Measurements from ENCODE around the gene DRC3.

DRC3 gene

GRCh38 chr17:18033442-18034099 is 60.9 kb downstream of the DRC3 start:
- no peaks in the 10 kb centered on the region for H3K9me3 Mint-ChIP-seq
- peaks cover 23 to 25% of the 10 kb centered on the region in 2 donors for H3K4me1 Mint-ChIP-seq (ENCODE audit: low read depth in 2 of 2)
- no peaks in the 10 kb centered on the region for H3K27me3 Mint-ChIP-seq
- peak; percentile 50 to 54 (median 53) for DNase-seq
- no peak overlapping the region for H3K4me3 Mint-ChIP-seq
- no peaks in the 10 kb centered on the region for H3K36me3 Mint-ChIP-seq (ENCODE audit: insufficient read depth)
- H3K27ac Mint-ChIP-seq, result no peak overlapping the region
- ATAC-seq (replicated peaks), result peak; percentile 96

GRCh38 chr17:18035704-18036103 is 63.0 kb downstream of the DRC3 start:
- Mint-ChIP-seq H3K27me3 (no peaks in the 10 kb centered on the region), H3K27ac (no peak overlapping the region), H3K9me3 (no peaks in the 10 kb centered on the region), H3K36me3 (ENCODE audit: insufficient read depth) (peaks cover 7% of the 10 kb centered on the region), H3K4me3 (no peak overlapping the region), H3K4me1 (ENCODE audit: low read depth in 2 of 2) (peaks cover 32 to 33% of the 10 kb centered on the region in 2 donors)
- DNase-seq, result no peak
- ATAC-seq (replicated peaks), result no peak

- peaks cover 42 to 46% of the 10 kb centered on the region in 2 donors for H3K4me1 Mint-ChIP-seq (ENCODE audit: low read depth in 2 of 2)
- no peaks in the 10 kb centered on the region for H3K9me3 Mint-ChIP-seq
- H3K36me3 Mint-ChIP-seq (ENCODE audit: insufficient read depth), result peaks cover 7% of the 10 kb centered on the region
- no peaks in the 10 kb centered on the region for H3K27me3 Mint-ChIP-seq
- peak overlapping the region; percentile 75 to 90 for H3K4me3 Mint-ChIP-seq
- H3K27ac Mint-ChIP-seq, result peak overlapping the region in 1 of 2 donors; percentile 15
- ATAC-seq (replicated peaks) (no peak), DNase-seq (no peak)
Measured at GRCh38 chr17:18037486-18037885, 64.8 kb downstream of the DRC3 start.

DNA sequence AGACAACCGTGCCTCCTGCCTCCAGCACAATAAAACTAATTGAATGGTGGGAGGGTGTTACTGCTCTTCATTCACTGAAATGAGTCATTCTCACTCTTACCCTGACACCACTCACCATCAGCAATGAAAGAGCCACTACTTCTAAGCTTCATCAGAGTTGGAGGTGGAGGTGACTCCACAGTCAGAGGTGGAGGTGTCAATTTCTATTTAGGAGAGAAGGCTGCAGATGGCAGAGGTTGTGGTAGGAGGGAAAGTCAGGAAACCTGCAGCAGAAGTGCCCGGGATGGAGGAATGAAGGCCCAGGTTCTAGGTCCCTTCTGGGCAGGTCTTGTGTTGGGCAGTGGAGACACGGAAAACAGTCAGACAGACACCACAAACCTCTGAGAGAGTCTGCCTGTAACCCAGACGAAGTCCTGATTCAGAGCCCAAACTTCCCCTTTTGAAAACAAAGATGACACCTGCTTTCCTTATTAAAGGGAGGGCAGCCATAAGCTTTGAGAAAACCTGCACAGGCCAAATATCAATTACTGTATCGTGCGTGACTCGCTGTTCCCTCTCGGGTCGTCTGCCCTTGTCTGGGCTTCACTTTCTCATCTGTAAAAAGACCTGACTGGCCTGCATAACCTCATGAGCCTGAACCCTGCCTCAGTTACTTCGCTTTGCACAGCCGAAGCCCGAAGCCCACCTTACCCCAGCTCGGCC is 65.6 kb downstream of the DRC3 start:
- Mint-ChIP-seq H3K27me3 (no peaks in the 10 kb centered on the region), H3K36me3 (ENCODE audit: insufficient read depth) (peaks cover 7% of the 10 kb centered on the region), H3K9me3 (no peaks in the 10 kb centered on the region), H3K4me1 (ENCODE audit: low read depth in 2 of 2) (peaks cover 39 to 40% of the 10 kb centered on the region in 2 donors), H3K27ac (peak overlapping the region; percentile 15 to 88), H3K4me3 (peak overlapping the region; percentile 75 to 90)
- no peak for ATAC-seq (replicated peaks)
- DNase-seq, result no peak

DNA sequence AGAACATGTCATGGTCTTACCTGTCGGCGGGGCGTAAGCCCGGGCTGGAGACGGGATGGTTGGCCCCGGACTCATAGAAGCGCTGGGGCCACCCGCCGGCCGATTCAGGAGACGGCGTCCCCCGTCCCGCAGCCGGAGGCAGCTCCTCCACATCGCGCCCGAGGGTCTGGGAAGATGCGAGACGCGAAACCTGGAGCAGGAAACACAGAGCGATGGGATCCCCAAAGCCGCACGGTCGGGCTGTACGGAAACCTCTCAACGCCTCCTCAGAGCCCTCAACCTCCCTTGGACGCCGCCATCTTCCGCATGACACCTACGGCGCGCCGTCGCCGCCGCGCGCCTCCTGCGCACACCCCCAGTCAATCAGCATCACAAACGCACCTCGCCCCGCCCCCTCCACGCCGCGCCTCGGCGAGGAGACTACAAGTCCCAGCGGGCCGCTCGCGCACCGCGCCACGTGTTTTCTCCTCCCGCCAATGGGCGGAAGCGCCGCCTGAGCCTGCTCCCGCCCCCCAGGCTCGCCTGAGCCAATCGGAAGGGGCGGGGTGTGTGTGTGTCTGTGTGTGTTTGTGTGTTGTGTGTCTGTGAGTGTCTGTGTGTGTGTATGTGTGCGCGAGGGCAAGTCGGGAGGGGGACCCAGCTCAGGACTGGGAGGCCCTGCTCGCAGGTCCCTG is 66.3 kb downstream of the DRC3 start, which contains the start of the genes ATPAF2 and GID4:
Gene ATPAF2 (minus strand): TSS at position 308 of the 674 bp plus-strand sequence. CDS start 155 bp downstream, at position 153.
Gene GID4 (plus strand): TSS at position 548 of the 674 bp plus-strand sequence. CDS start 57 bp downstream, at position 605.
- Mint-ChIP-seq H3K27me3 (no peaks in the 10 kb centered on the region), H3K4me3 (peak within 1 kb of the TSS; percentile 75 to 90), H3K9me3 (no peaks in the 10 kb centered on the region), H3K27ac (peak within 1 kb of the TSS; percentile 15 to 88), H3K4me1 (ENCODE audit: low read depth in 2 of 2) (peaks cover 34 to 40% of the 10 kb centered on the region in 2 donors), H3K36me3 (ENCODE audit: insufficient read depth) (peaks cover 7% of the 10 kb centered on the region)
- ATAC-seq (replicated peaks) (peak; percentile 90), DNase-seq (peak; percentile 99 to 100 (median 99))

- H3K36me3 Mint-ChIP-seq (ENCODE audit: insufficient read depth), result peaks cover 7% of the 10 kb centered on the region
- H3K27me3 Mint-ChIP-seq, result no peaks in the 10 kb centered on the region
- ATAC-seq (replicated peaks) (peak; percentile 31), DNase-seq (peak in 1 of 3 experiments; percentile 39)
- H3K9me3 Mint-ChIP-seq, result no peaks in the 10 kb centered on the region
- H3K27ac Mint-ChIP-seq, result peak overlapping the region; percentile 15 to 88
- H3K4me1 Mint-ChIP-seq (ENCODE audit: low read depth in 2 of 2), result peaks cover 34 to 40% of the 10 kb centered on the region in 2 donors
- peak overlapping the region; percentile 75 to 90 for H3K4me3 Mint-ChIP-seq
Measured at GRCh38 chr17:18039535-18040260, 67.0 kb downstream of the DRC3 start.

DNA sequence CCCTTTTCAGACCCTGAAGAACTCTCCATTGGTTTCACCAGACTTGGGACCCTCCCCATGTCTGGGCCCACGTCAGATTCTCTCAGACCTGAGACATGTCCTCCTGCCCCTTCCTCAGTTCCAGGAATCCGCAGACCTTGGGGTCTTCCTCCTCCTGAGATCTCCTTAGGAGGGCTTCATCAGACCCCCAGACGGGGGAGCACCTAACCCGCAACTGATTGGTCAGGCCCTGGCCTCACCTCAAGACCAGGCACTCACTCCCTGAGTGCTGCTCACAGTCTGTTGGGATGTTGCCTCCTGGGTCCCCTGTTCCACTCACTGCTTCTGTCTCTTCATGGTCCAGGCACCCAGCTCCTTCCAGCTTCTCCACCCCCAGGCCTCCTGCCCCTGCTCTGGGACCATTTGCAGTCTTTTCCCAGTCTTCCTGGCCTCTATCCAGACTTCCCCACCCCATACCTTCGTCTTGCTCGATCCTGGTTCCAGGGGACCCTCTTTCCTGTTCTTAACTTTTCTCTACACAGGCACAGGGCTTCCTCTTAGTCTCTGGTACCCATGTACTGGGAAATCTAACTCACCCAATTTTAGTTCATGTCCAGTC is 67.7 kb downstream of the DRC3 start:
- Mint-ChIP-seq H3K4me1 (ENCODE audit: low read depth in 2 of 2) (peaks cover 34 to 40% of the 10 kb centered on the region in 2 donors), H3K36me3 (ENCODE audit: insufficient read depth) (peaks cover 7% of the 10 kb centered on the region), H3K4me3 (peak overlapping the region; percentile 75 to 90), H3K9me3 (no peaks in the 10 kb centered on the region), H3K27me3 (no peaks in the 10 kb centered on the region), H3K27ac (peak overlapping the region; percentile 15 to 88)
- ATAC-seq (replicated peaks), result no peak
- DNase-seq, result no peak

DNA sequence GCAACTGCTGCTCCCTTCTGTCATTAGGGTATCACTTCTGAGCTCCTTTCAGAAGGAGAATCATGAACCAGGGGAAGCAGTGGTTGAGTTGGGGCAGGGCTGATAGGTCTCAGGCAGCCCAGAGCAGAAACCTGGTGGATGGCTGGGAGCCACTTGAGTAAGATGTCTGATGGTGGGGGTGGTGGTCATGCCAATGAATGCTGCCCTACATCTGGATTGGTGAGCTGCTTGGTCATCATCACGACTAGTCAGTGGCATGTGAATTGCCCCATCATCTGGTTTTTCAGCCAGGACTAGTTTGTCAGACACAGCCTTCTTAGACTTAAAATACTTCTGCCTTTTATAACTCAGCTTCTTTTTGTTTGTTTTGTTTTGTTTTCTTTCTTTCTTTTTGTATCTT is 69.1 kb downstream of the DRC3 start:
- Mint-ChIP-seq H3K27ac (peak overlapping the region in 1 of 2 donors; percentile 12), H3K4me3 (peak overlapping the region in 1 of 2 donors; percentile 90), H3K9me3 (no peaks in the 10 kb centered on the region), H3K36me3 (ENCODE audit: insufficient read depth) (peaks cover 12% of the 10 kb centered on the region), H3K27me3 (no peaks in the 10 kb centered on the region), H3K4me1 (ENCODE audit: low read depth in 2 of 2) (peaks cover 34 to 40% of the 10 kb centered on the region in 2 donors)
- ATAC-seq (replicated peaks) (no peak), DNase-seq (no peak)

- no peaks in the 10 kb centered on the region for H3K9me3 Mint-ChIP-seq
- H3K4me1 Mint-ChIP-seq (ENCODE audit: low read depth in 2 of 2), result peaks cover 26 to 30% of the 10 kb centered on the region in 2 donors
- ATAC-seq (replicated peaks) (no peak), DNase-seq (no peak)
- no peak overlapping the region for H3K4me3 Mint-ChIP-seq
- H3K27me3 Mint-ChIP-seq, result no peaks in the 10 kb centered on the region
- H3K36me3 Mint-ChIP-seq (ENCODE audit: insufficient read depth), result peaks cover 16% of the 10 kb centered on the region
- H3K27ac Mint-ChIP-seq, result no peak overlapping the region
Measured at GRCh38 chr17:18042983-18043382, 70.3 kb downstream of the DRC3 start.

DNA sequence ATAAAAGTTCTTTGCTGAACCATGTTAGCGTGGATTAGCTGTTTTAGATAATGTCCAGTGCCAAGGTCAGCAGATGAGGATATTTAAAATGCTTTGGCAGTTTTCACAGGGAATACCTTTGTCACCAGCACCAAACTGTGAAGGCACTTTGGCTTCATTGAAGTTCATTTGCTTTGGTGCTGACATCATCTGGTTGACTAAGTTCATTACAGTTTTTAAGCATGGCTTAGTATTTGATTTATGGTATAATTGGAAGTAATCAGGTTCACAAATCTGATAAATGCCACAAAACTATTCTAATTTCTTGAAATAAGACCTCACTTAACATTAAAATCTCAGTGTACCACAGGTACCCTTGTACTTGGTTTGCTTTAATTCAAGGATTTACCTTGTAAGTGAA is 70.8 kb downstream of the DRC3 start:
- DNase-seq (no peak), ATAC-seq (replicated peaks) (no peak)
- Mint-ChIP-seq H3K4me3 (no peak overlapping the region), H3K27ac (no peak overlapping the region), H3K36me3 (ENCODE audit: insufficient read depth) (peaks cover 16% of the 10 kb centered on the region), H3K4me1 (ENCODE audit: low read depth in 2 of 2) (peaks cover 21 to 25% of the 10 kb centered on the region in 2 donors), H3K27me3 (no peaks in the 10 kb centered on the region), H3K9me3 (no peaks in the 10 kb centered on the region)

- Mint-ChIP-seq H3K4me3 (no peak overlapping the region), H3K36me3 (ENCODE audit: insufficient read depth) (peaks cover 13% of the 10 kb centered on the region), H3K9me3 (no peaks in the 10 kb centered on the region), H3K4me1 (ENCODE audit: low read depth in 2 of 2) (peaks cover 19 to 24% of the 10 kb centered on the region in 2 donors), H3K27ac (peak overlapping the region in 1 of 2 donors; percentile 53), H3K27me3 (no peaks in the 10 kb centered on the region)
- DNase-seq, result no peak
- no peak for ATAC-seq (replicated peaks)
Measured at GRCh38 chr17:18044609-18045008, 71.9 kb downstream of the DRC3 start.

DNA sequence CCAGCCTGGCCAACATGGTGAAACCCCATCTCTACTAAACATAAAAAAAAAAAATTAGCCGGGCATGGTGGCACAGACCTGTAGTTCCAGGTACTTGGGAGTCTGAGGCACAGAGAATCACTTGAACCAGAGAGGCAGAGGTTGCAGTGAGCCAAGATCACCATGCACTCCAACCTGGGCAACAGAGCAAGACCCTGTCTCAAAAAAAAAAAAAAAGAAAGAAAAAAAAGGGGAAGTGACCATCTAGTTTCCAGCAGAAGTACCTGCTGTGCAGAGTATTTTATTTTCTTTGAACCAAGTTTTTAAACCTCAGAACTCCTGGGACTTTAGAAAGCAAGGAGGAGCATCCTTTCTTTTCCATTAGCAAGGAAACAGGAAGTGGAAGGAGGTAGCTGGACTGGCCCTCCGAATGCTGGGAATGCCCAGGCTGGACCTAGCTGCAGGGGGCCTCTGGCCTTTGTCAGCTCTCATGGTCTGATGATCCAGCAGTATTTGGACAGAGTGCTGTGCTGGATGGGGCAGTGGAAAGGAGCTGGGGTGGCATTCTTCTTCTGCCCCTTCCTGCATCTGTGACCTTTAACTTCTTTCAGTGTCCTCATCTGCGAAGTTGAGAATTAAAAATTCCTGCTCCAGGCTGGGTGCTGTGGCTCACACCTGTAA is 73.2 kb downstream of the DRC3 start:
- H3K4me1 Mint-ChIP-seq (ENCODE audit: low read depth in 2 of 2), result peaks cover 11 to 14% of the 10 kb centered on the region in 2 donors
- no peaks in the 10 kb centered on the region for H3K27me3 Mint-ChIP-seq
- DNase-seq (no peak), ATAC-seq (replicated peaks) (no peak)
- peaks cover 9% of the 10 kb centered on the region for H3K36me3 Mint-ChIP-seq (ENCODE audit: insufficient read depth)
- H3K9me3 Mint-ChIP-seq, result no peaks in the 10 kb centered on the region
- no peak overlapping the region for H3K4me3 Mint-ChIP-seq
- H3K27ac Mint-ChIP-seq, result no peak overlapping the region

Measured in effector memory CD8-positive, alpha-beta T cell (primary cell).